ENCODE measurements around the gene ARHGAP18. TPM values are rescaled to one million over a fixed set of nuclear protein-coding genes. Genes with fewer than 3 reads are reported as not detected.

Gene ARHGAP18
- polyA plus RNA-seq, 3 donors from 2014 or later, result 4.2 to 9.9 (median 6.7) TPM

DNA sequence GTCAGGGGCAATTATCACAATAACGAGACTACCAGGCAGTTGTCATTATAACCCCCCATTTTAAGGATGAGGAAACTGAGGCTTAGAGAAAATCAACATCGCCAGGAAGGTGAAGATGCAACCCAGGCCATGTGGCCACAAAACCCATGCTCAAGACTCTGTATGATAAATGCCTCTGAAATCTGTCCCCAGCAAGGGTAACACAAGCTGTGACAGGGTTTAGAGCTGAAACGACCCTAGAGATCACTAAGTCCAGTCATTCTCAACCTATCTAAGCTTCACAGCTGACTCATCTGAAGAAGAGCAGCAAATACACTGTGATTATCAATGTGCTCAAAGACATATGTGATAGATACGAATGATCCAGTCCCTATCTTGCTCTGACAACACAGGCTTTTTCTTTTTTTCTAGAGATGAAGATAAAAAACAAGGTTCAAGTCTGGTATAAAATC, 47.0 kb downstream of the ARHGAP18 start:
- Mint-ChIP-seq H3K4me3 (no peak overlapping the region), H3K4me1 (peaks cover 16 to 39% of the 10 kb centered on the region in 2 donors), H3K27me3 (ENCODE audit: low read depth in 3 of 3) (no peaks in the 10 kb centered on the region), H3K27ac (no peak overlapping the region), H3K9me3 (no peaks in the 10 kb centered on the region), H3K36me3 (peaks cover 0 to 13% (median 5%) of the 10 kb centered on the region in 3 donors)
- DNase-seq, result no peak

DNA sequence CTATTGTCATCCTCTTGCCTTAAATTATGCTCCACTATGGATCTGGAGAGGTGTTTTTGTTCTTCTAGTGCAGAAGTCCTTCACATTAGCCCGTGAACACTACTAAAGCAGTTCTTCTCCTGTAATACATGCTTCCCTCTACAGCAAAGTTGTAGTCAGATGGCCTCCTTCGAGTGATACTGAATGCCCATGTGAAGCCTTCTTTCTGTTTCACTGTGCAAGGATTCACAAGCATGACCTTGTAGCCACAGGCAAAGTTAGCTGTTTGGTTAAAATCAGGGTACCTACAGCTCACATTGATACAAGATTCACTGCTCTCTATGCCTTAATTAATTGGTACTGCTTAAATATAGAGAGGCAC, 47.6 kb downstream of the ARHGAP18 start:
- peaks cover 16 to 39% of the 10 kb centered on the region in 2 donors for H3K4me1 Mint-ChIP-seq
- H3K4me3 Mint-ChIP-seq, result no peak overlapping the region
- peak overlapping the region in 1 of 6 donors; percentile 33 for H3K27ac Mint-ChIP-seq
- no peaks in the 10 kb centered on the region for H3K9me3 Mint-ChIP-seq
- no peaks in the 10 kb centered on the region for H3K27me3 Mint-ChIP-seq (ENCODE audit: low read depth in 3 of 3)
- H3K36me3 Mint-ChIP-seq, result peaks cover 0 to 13% (median 5%) of the 10 kb centered on the region in 3 donors
- DNase-seq, result no peak

DNA sequence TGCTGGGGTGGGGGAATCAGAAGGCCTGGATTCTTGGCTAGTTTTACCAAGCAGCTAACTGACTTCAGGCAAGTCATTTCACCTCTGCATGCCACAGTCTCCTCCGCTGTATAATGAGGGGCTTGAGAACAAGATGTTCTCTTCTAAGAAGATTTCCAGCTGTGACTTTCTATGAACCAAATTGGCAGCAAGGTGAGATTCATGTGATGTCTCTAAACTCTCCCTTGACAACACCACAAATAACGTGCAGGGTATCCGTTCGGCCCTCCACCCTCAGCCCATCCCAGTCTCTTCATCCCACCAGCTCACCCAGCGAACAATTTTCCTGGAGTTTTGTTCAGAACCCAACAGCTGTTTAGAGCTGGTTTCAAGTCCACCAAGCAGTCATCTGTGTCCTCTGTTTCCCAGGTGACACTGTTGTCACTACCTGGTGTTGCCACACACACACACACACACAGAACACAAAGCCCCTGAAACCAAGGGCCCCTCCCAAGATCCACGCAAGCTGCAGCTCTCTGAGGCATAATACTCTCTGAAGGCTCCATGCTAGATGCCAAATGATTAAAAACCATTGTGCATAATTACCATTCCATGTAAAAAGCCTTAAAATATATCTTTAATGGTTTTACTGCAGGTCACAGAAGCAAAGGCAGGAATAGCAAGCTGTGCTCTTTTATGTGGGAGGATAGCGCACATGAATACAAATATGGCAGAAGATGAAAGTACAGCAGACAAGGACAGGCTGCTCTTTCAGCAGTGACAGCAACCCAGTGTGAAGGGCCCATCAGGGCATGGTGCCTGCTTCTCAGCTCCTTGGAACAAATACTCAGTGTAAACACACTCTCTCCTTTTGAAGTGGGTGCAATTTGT, 48.2 kb downstream of the ARHGAP18 start:
- Mint-ChIP-seq H3K36me3 (peaks cover 0 to 13% (median 5%) of the 10 kb centered on the region in 3 donors), H3K27me3 (ENCODE audit: low read depth in 3 of 3) (no peaks in the 10 kb centered on the region), H3K27ac (peak overlapping the region in 2 of 6 donors; percentile 15 to 29), H3K4me3 (no peak overlapping the region), H3K4me1 (peaks cover 16 to 39% of the 10 kb centered on the region in 2 donors), H3K9me3 (no peaks in the 10 kb centered on the region)
- no peak for DNase-seq

DNA sequence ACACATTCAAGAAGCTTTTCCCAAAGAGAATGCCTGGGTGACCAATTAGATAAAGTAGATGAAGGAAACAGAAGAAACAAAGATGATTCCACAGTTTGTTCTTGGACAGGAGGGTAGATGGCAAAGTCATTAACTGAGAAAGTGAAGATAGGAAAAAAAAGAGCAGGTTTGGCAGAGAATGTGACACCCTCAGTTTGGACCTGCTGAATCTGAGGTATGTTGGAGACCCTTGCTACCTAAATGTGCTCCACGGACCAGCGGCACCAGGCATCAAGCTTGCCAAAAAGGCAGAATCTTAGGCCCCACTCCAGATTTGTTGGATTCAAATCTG, 49.7 kb downstream of the ARHGAP18 start:
- DNase-seq, result no peak
- no peaks in the 10 kb centered on the region for H3K27me3 Mint-ChIP-seq (ENCODE audit: low read depth in 3 of 3)
- peaks cover 11 to 40% of the 10 kb centered on the region in 2 donors for H3K4me1 Mint-ChIP-seq
- peaks cover 0 to 13% (median 5%) of the 10 kb centered on the region in 3 donors for H3K36me3 Mint-ChIP-seq
- H3K9me3 Mint-ChIP-seq, result no peaks in the 10 kb centered on the region
- H3K4me3 Mint-ChIP-seq, result no peak overlapping the region
- no peak overlapping the region for H3K27ac Mint-ChIP-seq

DNA sequence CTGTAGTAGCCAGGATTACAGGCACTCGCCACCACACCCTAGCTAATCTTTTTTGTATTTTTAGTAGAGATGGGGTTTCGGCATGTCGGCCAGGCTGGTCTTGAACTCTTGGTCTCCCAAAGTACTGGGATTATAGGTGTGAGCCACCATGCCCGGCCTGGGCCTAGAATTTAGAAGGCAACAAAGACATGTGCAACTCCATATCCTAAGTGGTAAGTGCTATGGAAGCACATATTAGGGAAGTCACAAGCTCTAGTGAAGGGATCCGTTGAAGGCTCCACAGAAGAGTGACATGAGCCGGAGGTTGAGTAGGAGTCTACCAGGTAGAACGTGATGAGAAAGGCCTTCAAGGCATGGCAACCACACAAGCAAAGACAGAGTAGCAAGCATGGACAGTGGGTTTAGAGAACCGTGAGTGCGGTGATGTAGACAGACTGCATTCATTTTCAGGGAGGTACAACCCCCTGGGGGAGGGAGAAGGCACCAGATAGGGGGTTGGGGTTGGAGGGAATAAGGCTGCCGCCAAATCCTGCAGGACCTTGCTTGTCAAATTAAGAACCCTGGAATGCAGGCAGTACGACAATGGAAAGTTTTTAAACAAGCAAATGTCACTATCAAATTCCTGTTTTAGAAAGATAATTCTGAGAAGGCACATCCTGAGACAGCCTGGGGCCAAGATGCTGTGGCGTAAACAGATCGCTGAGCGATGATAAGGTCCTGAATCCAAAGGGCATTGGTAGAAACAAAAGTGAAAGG, 50.2 kb downstream of the ARHGAP18 start:
- no peaks in the 10 kb centered on the region for H3K27me3 Mint-ChIP-seq (ENCODE audit: low read depth in 3 of 3)
- peaks cover 0 to 13% (median 5%) of the 10 kb centered on the region in 3 donors for H3K36me3 Mint-ChIP-seq
- no peak overlapping the region for H3K4me3 Mint-ChIP-seq
- DNase-seq, result no peak
- H3K9me3 Mint-ChIP-seq, result no peaks in the 10 kb centered on the region
- H3K27ac Mint-ChIP-seq, result no peak overlapping the region
- peaks cover 9 to 38% of the 10 kb centered on the region in 2 donors for H3K4me1 Mint-ChIP-seq

DNA sequence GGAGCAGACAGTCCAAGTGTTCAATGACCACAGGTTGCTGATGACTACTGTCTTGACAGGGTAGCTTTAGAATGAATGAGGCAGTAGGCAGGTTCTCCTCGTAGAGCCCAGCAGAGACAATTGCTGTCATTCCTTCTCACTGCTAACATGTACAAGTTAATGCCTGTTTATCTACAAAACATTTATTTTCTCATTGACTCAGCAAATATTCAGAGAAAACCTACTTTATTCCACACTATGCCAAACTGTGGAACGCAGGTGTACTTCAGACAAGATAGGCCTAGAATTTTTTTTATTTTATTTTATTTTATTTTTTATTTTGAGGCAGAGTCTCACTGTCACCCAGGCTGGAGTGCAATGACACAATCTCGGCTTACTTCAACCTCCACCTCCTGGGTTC, 50.8 kb downstream of the ARHGAP18 start:
- H3K4me3 Mint-ChIP-seq, result no peak overlapping the region
- DNase-seq, result no peak
- H3K4me1 Mint-ChIP-seq, result peaks cover 8 to 32% of the 10 kb centered on the region in 2 donors
- no peaks in the 10 kb centered on the region for H3K9me3 Mint-ChIP-seq
- no peaks in the 10 kb centered on the region for H3K27me3 Mint-ChIP-seq (ENCODE audit: low read depth in 3 of 3)
- peaks cover 0 to 13% (median 5%) of the 10 kb centered on the region in 3 donors for H3K36me3 Mint-ChIP-seq
- H3K27ac Mint-ChIP-seq, result no peak overlapping the region

DNA sequence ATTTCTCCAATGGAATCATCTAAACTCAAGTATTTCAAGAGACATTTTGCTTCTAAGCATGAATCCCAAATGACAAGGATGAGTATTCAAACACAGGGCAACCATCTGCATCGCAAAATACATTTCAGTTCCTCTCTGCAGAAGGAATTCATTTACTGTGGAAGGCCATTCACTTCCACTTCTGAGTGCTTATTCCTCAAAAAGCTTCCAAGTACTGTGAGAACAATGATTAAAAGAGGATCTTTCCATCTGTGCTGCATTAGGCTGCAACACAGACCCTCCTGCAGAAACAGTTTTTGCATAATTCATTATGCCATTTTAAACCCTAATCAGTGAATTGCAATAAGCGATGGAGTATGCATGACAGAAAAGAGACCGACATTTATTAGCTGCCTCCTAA, 52.5 kb downstream of the ARHGAP18 start:
- Mint-ChIP-seq H3K4me1 (peaks cover 4 to 22% of the 10 kb centered on the region in 2 donors), H3K36me3 (peaks cover 0 to 13% (median 5%) of the 10 kb centered on the region in 3 donors), H3K27ac (no peak overlapping the region), H3K9me3 (no peaks in the 10 kb centered on the region), H3K27me3 (ENCODE audit: low read depth in 3 of 3) (no peaks in the 10 kb centered on the region), H3K4me3 (no peak overlapping the region)
- no peak for DNase-seq

DNA sequence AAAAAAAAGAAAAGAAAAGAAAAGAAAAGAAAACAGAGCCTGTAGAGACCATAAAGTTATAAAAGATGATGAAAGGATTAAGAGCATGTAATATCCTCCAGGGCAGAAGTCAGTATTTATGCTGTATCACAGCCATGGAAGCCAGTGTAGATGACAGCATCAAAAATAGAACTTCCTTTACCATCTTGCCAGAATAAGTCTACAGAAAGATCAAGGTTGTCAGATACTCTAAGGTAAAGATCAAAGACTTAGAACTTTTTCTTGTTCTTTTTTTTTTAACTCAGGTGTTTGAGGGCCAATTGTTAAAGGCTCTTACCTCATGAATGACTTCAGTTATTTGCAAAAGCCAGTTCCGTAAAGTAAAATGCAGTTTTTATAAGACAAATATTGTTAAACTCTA, 54.6 kb downstream of the ARHGAP18 start:
- no peak for DNase-seq
- H3K27ac Mint-ChIP-seq, result no peak overlapping the region
- no peak overlapping the region for H3K4me3 Mint-ChIP-seq
- no peaks in the 10 kb centered on the region for H3K9me3 Mint-ChIP-seq
- H3K36me3 Mint-ChIP-seq, result peaks cover 0 to 11% (median 0%) of the 10 kb centered on the region in 3 donors
- peaks cover 4 to 13% of the 10 kb centered on the region in 2 donors for H3K4me1 Mint-ChIP-seq
- H3K27me3 Mint-ChIP-seq (ENCODE audit: low read depth in 3 of 3), result no peaks in the 10 kb centered on the region

DNA sequence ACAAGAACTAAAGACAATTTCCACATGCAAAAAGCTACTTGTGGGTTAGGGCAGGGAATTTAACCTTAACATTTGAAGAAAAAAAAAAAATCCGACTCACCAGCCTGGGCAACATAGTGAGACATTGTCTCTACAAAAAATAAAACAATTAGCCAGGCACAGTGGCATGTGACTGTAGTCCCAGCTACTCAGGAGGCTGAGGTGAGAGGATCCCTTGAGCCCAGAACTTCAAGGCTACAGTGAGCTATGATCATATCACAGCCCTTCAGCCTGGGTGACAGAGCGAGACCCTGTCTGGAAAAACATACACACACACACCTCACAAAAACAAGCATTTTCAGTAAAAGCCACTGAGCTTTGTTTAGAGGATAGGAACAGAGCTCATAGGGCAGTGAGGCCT, 56.2 kb downstream of the ARHGAP18 start:
- H3K27me3 Mint-ChIP-seq (ENCODE audit: low read depth in 3 of 3), result no peaks in the 10 kb centered on the region
- no peak for DNase-seq
- H3K36me3 Mint-ChIP-seq, result peaks cover 0 to 3% (median 0%) of the 10 kb centered on the region in 3 donors
- H3K9me3 Mint-ChIP-seq, result no peaks in the 10 kb centered on the region
- no peak overlapping the region for H3K4me3 Mint-ChIP-seq
- H3K4me1 Mint-ChIP-seq, result peaks cover 5 to 8% of the 10 kb centered on the region in 2 donors
- no peak overlapping the region for H3K27ac Mint-ChIP-seq

DNA sequence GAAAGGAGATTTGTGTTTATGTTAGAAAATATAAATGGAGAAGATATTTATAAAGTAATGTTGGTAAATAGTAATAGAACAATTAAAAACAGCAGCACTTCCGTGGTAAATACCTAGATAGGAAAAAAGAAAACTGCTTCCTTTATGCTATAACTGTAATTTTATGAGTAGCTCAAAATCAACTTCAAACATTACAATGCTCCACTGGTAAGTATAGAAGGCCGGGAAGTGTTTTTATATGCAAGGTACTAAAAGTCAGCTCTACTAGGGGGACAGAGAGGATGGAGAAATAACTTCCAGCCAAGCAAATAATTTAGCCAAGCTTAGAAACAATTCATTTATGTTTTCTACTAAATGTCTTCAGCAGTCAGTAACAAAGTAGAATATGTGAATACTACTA, 56.7 kb downstream of the ARHGAP18 start:
- H3K27me3 Mint-ChIP-seq (ENCODE audit: low read depth in 3 of 3), result no peaks in the 10 kb centered on the region
- H3K27ac Mint-ChIP-seq, result no peak overlapping the region
- no peaks in the 10 kb centered on the region for H3K9me3 Mint-ChIP-seq
- DNase-seq, result no peak
- H3K4me3 Mint-ChIP-seq, result no peak overlapping the region
- H3K4me1 Mint-ChIP-seq, result peaks cover 5 to 8% of the 10 kb centered on the region in 2 donors
- peaks cover 0 to 3% (median 0%) of the 10 kb centered on the region in 3 donors for H3K36me3 Mint-ChIP-seq

DNA sequence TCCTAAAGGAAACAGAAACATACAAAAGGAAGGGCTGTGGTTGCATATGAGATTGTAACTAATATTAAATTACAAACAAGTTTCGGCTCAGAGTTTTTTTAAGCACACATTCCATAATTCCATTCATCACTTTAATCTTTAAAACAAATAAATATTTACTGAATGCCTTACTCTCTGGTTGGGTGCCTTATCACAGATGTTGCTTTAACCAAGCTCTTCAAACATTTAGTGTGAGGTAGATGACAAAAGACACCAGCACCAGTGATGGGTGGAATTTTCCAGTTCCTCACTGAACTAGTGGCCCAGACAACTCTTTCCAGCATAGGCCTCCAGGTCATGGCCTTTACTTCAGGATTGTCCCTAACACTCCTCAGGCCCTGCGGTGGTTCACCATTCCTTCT, 58.7 kb downstream of the ARHGAP18 start:
- Mint-ChIP-seq H3K4me1 (peaks cover 6 to 8% of the 10 kb centered on the region in 2 donors), H3K27ac (peak overlapping the region in 1 of 6 donors; percentile 8), H3K27me3 (ENCODE audit: low read depth in 3 of 3) (no peaks in the 10 kb centered on the region), H3K9me3 (no peaks in the 10 kb centered on the region), H3K4me3 (no peak overlapping the region), H3K36me3 (peaks cover 0 to 3% (median 0%) of the 10 kb centered on the region in 3 donors)
- no peak for DNase-seq

DNA sequence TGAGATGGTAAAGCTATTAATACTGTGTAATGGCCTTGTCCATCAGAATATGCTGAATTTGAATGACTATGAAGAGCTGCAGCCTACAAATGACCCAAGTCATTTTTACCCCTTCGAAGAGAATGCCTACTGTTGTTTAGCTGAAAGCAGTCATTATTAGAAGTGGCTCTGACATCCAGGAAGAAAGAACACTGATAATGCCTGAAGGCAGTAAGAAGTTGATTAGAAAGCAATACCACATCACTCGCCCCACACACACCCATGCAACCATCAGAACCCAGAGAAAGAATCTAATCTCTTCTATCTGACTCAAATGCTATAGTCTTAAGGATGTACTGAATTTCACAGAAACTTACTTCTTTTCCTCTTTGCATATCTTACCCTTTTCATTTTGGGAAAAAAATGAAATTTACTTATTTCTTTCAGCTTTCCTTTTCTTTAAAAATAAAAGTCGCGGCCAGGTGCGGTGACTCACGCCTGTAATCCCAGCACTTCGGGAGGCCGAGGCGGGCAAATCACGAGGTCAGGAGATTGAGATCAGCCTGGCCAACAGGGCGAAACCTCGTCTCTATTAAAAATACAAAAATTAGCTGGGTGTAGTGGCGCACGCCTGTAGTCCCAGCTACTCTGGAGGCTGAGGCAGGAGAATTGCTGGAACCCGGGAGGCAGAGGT, 61.0 kb downstream of the ARHGAP18 start:
- peak overlapping the region in 1 of 6 donors; percentile 32 for H3K27ac Mint-ChIP-seq
- peaks cover 0 to 3% (median 0%) of the 10 kb centered on the region in 3 donors for H3K36me3 Mint-ChIP-seq
- no peak overlapping the region for H3K4me3 Mint-ChIP-seq
- H3K9me3 Mint-ChIP-seq, result no peaks in the 10 kb centered on the region
- no peak for DNase-seq
- peaks cover 0 to 4% of the 10 kb centered on the region in 2 donors for H3K4me1 Mint-ChIP-seq
- H3K27me3 Mint-ChIP-seq (ENCODE audit: low read depth in 3 of 3), result peaks cover 0 to 2% (median 0%) of the 10 kb centered on the region in 3 donors

DNA sequence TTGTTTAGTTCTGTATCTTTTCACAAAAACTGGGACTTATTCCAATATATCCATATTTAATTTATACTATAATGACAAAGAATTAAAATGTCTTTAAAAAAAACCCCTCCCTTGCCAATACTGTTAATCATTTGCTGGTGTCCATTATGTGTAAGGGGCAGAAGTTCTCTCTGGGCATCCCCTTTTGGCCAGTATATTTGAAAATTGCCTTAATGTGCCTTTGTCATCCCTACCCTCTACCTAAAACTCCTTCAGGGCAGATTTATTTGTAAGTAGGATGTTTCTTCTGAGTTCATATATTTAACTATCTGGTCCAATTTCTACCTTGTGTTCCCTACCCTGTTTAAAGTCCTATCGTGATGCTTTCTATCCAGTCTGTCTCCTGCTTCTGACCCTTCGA, 62.9 kb downstream of the ARHGAP18 start:
- Mint-ChIP-seq H3K27me3 (ENCODE audit: low read depth in 3 of 3) (peaks cover 0 to 2% (median 0%) of the 10 kb centered on the region in 3 donors), H3K4me3 (no peak overlapping the region), H3K4me1 (peaks cover 0 to 4% of the 10 kb centered on the region in 2 donors), H3K27ac (peak overlapping the region in 2 of 6 donors; percentile 2 to 56), H3K36me3 (peaks cover 0 to 3% (median 0%) of the 10 kb centered on the region in 3 donors), H3K9me3 (no peaks in the 10 kb centered on the region)
- DNase-seq, result no peak

Measured in immature natural killer cell (primary cell).